ENCODE results near the gene RRBP1.
"Not testable (repeated sequence)": the region's sequence is repeated elsewhere in the genome, so short reads cannot be mapped to it uniquely, and the experiment has no call there.

RRBP1 gene

GRCh38 chr20:17711267-17711627 is 29.2 kb upstream of the RRBP1 start:
- in situ Hi-C loops (cut with HindIII; ENCODE audit: low pct_ligation_motif_present, low pct_unique_long_range_greater_than_20kb, low sequenced_read_pairs), result no loop called here
- no peak for DNase-seq

GRCh38 chr20:17710379-17711266 is 28.6 kb upstream of the RRBP1 start:
- in situ Hi-C loops (cut with HindIII; ENCODE audit: low pct_ligation_motif_present, low pct_unique_long_range_greater_than_20kb, low sequenced_read_pairs), result no loop called here
- no peak for DNase-seq

GRCh38 chr20:17709361-17710293 is 27.6 kb upstream of the RRBP1 start:
- in situ Hi-C loops (cut with HindIII; ENCODE audit: low pct_ligation_motif_present, low pct_unique_long_range_greater_than_20kb, low sequenced_read_pairs), result no loop called here
- no peak for DNase-seq

DNA sequence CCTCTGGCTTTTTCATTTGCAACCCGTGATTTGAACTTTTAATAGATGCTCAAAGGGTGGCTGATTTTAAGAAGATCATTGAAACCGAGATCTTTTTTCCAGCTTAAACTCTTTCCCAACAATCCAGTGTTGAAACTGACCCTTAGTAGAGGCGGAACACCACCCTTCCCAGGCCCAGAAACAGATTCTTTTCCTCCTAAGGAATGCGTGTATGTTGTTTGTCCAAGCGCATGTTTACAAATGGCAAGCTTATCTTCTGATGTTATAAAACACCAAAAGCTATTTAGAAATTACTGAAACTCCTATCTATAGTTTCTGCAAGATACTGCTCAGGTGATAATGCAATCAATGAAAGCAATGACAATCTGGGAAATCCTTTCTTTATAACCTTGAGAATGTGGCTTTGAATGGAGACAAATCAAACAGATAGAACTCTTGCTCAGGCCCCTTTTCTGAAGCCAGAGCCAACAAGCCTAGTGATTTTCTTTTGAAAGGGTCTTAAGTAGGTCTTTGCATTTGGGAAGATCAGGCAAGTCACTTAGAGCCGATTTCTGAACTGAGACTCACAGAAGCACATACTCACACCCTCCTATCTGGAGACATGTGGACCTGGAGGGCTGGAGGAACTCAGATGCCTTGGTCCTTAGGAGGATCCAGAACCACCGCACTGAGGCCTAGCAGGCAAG is 26.8 kb upstream of the RRBP1 start:
- in situ Hi-C loops (cut with HindIII; ENCODE audit: low pct_ligation_motif_present, low pct_unique_long_range_greater_than_20kb, low sequenced_read_pairs), result no loop called here
- DNase-seq, result no peak

- in situ Hi-C loops (cut with HindIII; ENCODE audit: low pct_ligation_motif_present, low pct_unique_long_range_greater_than_20kb, low sequenced_read_pairs); DNase-seq: not testable (repeated sequence)
Measured at GRCh38 chr20:17707951-17708350, 25.9 kb upstream of the RRBP1 start.

DNA sequence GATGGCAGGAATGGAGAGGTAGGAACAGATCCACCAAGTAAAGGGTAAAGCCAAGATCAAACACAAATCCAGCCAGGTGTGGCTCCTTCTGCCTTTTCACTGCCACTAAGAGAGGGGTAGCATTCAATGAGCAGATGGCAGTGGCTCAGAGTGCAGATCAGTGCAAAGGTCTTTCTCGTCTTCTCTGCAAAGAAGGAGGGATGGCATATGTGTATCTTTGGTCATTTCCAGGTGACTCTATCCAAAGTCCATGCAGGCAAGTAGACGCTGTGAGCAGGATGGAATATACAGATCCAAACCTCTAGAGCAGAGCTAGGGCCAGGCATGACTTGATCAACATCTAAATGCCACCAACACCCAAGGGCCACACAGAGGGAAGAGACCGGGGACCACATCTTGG is 24.6 kb upstream of the RRBP1 start:
- no peak for DNase-seq
- in situ Hi-C loops (cut with HindIII; ENCODE audit: low pct_ligation_motif_present, low pct_unique_long_range_greater_than_20kb, low sequenced_read_pairs), result no loop called here

GRCh38 chr20:17705916-17706315 is 23.9 kb upstream of the RRBP1 start:
- DNase-seq, result no peak
- in situ Hi-C loops (cut with HindIII; ENCODE audit: low pct_ligation_motif_present, low pct_unique_long_range_greater_than_20kb, low sequenced_read_pairs), result no loop called here

DNA sequence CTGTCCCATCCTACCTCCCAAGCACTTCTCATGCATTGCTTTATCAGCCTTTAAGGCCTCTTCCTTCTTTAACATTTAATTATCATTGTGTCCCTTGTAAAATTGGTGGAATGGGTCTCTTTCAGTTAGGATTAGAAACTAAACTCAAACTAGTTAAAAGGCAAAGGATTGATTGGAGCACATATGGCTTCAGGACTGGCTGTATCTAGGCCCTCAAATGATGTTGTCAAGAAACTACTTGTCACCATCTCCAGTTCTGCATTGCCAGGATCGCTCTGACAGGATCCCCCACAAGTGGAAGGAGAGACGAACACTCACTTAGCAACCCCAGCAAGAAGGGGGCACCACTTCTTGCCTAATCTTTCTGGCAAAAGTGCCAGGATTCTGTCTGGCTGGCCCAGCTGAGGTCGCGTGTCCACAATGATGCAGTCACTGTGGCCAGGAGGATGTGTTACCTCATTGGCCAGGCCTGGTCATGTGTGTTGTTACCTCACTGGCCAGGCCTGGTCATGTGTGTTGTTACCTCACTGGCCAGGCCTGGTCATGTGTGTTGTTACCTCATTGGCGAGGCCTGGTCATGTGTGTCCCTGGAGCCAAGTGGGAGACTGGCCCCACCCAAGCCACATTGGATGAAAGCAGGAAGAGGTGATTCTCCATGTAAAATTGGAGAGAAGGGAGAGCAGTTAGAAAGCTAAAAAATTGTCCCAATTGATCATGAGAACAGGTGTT is 22.7 kb upstream of the RRBP1 start:
- no peak for DNase-seq
- in situ Hi-C loops (cut with HindIII; ENCODE audit: low pct_ligation_motif_present, low pct_unique_long_range_greater_than_20kb, low sequenced_read_pairs), result no loop called here

GRCh38 chr20:17701826-17702225 is 19.8 kb upstream of the RRBP1 start:
- DNase-seq, result no peak
- in situ Hi-C loops (cut with HindIII; ENCODE audit: low pct_ligation_motif_present, low pct_unique_long_range_greater_than_20kb, low sequenced_read_pairs), result no loop called here

GRCh38 chr20:17700637-17701036 is 18.6 kb upstream of the RRBP1 start:
- no peak for DNase-seq
- in situ Hi-C loops (cut with HindIII; ENCODE audit: low pct_ligation_motif_present, low pct_unique_long_range_greater_than_20kb, low sequenced_read_pairs), result no loop called here

- in situ Hi-C loops (cut with HindIII; ENCODE audit: low pct_ligation_motif_present, low pct_unique_long_range_greater_than_20kb, low sequenced_read_pairs), result no loop called here
- DNase-seq, result no peak
Measured at GRCh38 chr20:17699931-17700351, 17.9 kb upstream of the RRBP1 start, which contains the start of gene BANF2. Gene BANF2 (plus strand): TSS chr20:17699966. CDS start chr20:17725026, 25,060 bp downstream.

DNA sequence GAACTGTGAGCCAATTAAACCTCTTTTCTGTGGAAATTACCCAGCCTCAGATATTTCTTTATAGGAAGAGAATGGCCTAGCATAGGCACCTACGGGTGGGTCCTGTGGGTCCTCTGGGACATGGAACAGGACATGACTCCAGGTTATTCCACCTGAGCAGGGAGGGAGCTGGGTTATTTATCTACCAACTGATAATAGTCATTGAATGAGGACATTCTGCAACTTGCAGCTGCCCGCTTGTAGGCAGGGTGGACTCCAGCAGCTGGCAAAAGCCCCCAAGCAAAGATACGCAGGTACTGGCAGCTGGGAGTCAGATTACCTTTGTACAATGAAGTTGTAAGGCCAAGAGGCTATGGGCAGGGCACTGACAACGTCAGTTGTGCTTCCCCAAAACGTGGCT is 16.3 kb upstream of the RRBP1 start:
- in situ Hi-C loops (cut with HindIII; ENCODE audit: low pct_ligation_motif_present, low pct_unique_long_range_greater_than_20kb, low sequenced_read_pairs), result no loop called here
- no peak for DNase-seq

DNA sequence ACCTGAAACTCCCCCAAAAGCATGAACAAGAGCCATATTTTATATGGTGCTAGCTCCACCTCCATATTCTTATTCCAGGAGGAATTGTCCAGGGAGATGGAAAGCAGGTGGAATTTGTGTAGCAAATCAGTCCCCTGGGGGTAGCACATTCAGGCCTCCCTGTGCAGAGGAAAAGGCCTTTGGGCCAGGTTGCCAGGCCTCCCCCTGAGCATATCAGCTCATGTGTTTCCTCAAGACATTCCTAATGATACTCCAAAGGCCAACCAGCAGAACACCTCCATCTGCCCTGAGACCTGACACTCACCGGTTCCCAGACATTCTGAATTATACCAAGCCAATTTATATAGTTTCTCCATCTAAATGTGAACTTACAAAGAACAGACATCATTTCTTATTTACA is 15.1 kb upstream of the RRBP1 start:
- DNase-seq, result no peak
- in situ Hi-C loops (cut with HindIII; ENCODE audit: low pct_ligation_motif_present, low pct_unique_long_range_greater_than_20kb, low sequenced_read_pairs), result no loop called here

GRCh38 chr20:17696287-17696686 is 14.2 kb upstream of the RRBP1 start:
- no peak for DNase-seq
- in situ Hi-C loops (cut with HindIII; ENCODE audit: low pct_ligation_motif_present, low pct_unique_long_range_greater_than_20kb, low sequenced_read_pairs), result no loop called here

DNA sequence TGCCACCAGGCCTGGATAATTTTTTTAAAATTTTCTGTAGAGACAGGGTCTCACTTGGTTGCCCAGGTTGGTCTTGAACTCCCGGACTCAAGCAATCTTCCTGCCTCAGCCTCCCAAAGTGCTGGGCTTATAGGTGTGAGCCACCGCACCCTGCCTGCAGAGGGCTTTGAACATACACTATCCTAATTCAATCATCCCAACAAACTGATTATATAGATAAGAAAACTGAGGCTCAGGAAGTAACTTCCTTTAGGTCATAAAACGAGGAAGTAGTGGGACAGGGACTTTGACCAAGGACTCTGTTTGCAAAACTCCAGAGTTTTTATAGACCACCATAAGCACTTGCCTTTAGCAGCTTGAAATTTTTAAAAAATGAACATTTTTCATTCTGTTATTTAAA is 12.7 kb upstream of the RRBP1 start:
- no peak for DNase-seq
- in situ Hi-C loops (cut with HindIII; ENCODE audit: low pct_ligation_motif_present, low pct_unique_long_range_greater_than_20kb, low sequenced_read_pairs), result no loop called here

DNA sequence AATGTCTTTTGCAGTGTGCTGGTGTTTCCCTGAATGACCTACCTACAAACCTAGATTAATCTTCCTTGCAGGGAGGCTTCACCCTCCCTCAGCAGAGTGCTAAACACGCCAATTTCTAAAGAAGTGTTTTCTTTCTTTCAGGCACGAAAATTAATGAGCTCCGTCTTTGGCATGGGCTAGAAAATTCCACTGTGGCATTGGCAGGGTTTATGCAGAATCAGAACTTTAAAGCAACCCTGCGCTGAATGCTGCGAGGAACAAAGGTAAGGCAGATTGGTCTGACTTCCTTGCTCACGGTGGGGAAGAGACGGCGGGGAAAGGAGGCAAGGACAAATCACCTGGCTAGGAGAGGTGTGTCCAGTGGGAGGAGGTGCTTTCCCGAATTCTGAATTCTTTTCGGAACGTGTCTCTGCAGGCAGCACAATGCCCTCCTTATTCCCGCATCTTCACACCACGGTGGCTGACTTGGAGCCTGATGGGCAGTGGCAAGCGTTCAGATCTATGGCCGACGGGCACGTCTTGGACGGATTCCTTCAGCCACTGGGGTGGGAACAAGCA is 11.5 kb upstream of the RRBP1 start:
- DNase-seq, result no peak

GRCh38 chr20:17691758-17692157 is 9.7 kb upstream of the RRBP1 start:
- DNase-seq, result no peak

More for the DNA sequence above, 11.5 kb upstream of the RRBP1 start:
- in situ Hi-C loops (cut with HindIII; ENCODE audit: low pct_ligation_motif_present, low pct_unique_long_range_greater_than_20kb, low sequenced_read_pairs), result no loop called here

DNA sequence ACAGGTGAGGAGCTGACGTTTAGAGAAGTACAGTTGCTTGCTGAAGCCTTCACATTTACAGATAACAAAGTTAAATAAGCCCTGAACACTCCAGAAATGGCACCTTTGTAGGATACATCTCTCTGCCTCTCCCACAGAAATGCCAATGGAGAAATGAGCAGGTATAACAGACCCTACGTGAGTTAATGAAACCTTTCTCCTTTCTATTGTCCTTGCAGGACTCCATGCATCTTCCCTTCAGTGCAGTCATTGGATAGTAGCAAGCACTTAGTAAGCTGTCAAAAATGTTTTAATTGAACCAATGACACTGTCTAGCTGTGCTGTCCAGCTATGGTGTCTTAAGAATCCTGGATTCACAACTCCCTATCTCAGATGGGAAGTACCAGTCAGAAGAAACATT is 8.1 kb upstream of the RRBP1 start:
- DNase-seq, result no peak
- in situ Hi-C loops (cut with HindIII; ENCODE audit: low pct_ligation_motif_present, low pct_unique_long_range_greater_than_20kb, low sequenced_read_pairs), result no loop called here

More at GRCh38 chr20:17691758-17692157, 9.7 kb upstream of the RRBP1 start:
- in situ Hi-C loops (cut with HindIII; ENCODE audit: low pct_ligation_motif_present, low pct_unique_long_range_greater_than_20kb, low sequenced_read_pairs), result no loop called here

All from ACHN (cell line).